Measurements from ENCODE around the gene XXYLT1. TPM values are rescaled to one million over a fixed set of nuclear protein-coding genes. Genes with fewer than 3 reads are reported as not detected.

Gene XXYLT1
- total RNA-seq, 4 donors from 2014 or later, result 9.6 to 17.7 (median 13.2) TPM

DNA sequence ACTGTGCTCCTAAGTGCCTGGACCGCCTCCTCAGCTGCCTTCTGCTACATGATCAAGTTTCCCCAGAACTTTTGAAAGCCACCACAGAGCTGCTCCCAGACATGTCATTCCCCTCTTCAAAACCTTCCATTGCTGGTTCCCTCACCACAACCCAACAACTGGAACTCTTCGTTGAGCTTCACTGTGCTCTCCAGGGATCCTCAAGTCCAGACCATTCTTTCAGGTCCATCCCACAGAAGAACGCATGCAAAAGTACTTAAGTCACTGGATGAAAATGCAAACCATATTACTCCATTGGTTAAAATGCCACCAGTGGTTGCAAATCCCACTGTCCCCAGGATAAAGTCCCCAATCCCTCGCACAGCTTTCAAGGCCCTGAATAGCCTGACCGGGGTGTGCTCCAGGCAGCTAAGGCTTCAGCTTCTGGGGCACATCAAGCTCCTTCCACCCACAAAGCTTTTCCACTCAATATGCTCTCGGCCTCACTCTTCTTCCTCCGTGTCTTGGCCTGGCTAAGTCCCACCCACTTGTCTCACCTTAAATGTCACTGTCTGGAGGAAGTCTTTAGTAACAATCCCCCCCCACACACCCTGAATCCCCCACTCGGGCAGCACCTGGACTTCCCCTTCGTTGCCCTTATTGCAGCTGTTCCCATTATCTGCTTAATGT lies 84.8 kb downstream of the XXYLT1 start:
- WGBS, 2 donors, result 86 to 88% methylated on average over 9 of the region's 9 CpGs
- DNase-seq (ENCODE audit: low spot score in 2 of 2), result no peak
- H3K4me1 ChIP-seq, result peaks cover 0 to 18% (median 0%) of the 10 kb centered on the region in 4 donors
- H3K27ac ChIP-seq, result no peak overlapping the region
- no peak for TF ChIP-seq EP300 (IDR thresholded peaks at IDR 0.05)
- TF ChIP-seq, protein P1, sequence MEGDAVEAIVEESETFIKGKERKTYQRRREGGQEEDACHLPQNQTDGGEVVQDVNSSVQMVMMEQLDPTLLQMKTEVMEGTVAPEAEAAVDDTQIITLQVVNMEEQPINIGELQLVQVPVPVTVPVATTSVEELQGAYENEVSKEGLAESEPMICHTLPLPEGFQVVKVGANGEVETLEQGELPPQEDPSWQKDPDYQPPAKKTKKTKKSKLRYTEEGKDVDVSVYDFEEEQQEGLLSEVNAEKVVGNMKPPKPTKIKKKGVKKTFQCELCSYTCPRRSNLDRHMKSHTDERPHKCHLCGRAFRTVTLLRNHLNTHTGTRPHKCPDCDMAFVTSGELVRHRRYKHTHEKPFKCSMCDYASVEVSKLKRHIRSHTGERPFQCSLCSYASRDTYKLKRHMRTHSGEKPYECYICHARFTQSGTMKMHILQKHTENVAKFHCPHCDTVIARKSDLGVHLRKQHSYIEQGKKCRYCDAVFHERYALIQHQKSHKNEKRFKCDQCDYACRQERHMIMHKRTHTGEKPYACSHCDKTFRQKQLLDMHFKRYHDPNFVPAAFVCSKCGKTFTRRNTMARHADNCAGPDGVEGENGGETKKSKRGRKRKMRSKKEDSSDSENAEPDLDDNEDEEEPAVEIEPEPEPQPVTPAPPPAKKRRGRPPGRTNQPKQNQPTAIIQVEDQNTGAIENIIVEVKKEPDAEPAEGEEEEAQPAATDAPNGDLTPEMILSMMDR (IDR thresholded peaks at IDR 0.05), result no peak
- TF ChIP-seq POLR2A (IDR thresholded peaks at IDR 0.05), result no peak
- H3K4me3 ChIP-seq, result no peak overlapping the region
- peaks cover 0 to 6% (median 1%) of the 10 kb centered on the region in 4 donors for H3K9me3 ChIP-seq
- peaks cover 0 to 2% (median 0%) of the 10 kb centered on the region in 3 donors for H3K36me3 ChIP-seq
- no peaks in the 10 kb centered on the region for H3K27me3 ChIP-seq

DNA sequence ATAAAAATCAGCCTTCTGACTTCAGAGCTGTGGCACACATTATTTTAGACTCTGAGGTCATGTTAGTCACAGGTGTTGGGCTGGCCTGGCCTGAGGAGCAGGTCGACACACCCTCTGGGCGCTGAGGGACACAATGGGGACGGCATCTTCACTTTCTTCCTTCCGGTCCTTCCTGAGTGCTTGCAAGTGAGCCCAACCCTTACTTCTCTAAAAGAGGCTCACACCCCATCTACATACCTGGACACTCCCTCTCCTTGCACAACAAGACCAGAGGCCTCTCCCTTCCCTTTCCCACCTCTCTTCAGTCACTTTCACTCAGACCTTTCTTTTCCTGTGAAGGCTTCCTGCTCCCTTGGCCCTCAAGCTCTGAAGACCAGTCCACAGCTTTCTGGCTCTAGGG lies 85.4 kb downstream of the XXYLT1 start:
- Histone ChIP-seq H3K27ac (no peak overlapping the region), H3K4me1 (peaks cover 0 to 20% (median 0%) of the 10 kb centered on the region in 4 donors), H3K9me3 (no peaks in the 10 kb centered on the region), H3K27me3 (no peaks in the 10 kb centered on the region), H3K4me3 (no peak overlapping the region), H3K36me3 (no peaks in the 10 kb centered on the region)
- WGBS, 2 donors, result 90% methylated on average over 4 of the region's 4 CpGs
- TF ChIP-seq POLR2A (IDR thresholded peaks at IDR 0.05) (no peak), EP300 (IDR thresholded peaks at IDR 0.05) (no peak)
- TF ChIP-seq, protein P1 (IDR thresholded peaks at IDR 0.05), result no peak
- no peak for DNase-seq (ENCODE audit: low spot score in 2 of 2)

DNA sequence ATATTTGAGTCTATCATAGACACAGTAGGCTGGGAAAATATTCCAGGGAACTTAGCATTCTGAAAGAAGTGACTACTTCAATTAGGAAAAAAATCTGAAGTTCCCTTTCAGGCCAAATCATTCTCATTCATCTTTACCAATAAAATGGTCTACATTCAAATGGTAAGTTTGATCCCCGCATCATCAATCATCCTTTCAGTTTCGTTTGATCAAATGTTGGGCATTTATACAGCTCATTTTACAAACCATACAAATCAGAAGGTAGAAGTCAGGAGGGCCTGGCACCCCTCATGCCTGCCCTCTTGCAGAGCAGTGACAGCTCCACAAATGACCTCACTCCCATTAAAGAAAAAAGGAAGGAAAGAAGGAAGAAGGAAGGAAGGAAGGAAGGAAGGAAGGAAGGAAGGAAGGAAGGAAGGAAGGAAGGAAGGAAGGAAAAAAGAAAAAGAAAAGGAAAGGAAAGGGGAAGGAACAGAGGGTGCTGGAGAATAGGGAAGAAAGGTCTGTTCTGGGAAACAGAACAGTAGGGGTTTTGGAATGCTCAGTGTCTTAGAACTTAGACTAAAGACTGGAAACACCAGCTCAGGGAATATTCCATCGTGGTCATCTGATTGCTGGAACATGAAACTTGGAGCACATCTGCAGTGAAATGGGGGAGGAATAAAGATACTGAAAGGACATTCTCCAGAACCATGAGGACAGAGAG lies 86.1 kb downstream of the XXYLT1 start:
- TF ChIP-seq POLR2A (IDR thresholded peaks at IDR 0.05), result no peak
- no peak for TF ChIP-seq EP300 (IDR thresholded peaks at IDR 0.05)
- TF ChIP-seq, protein P1 (IDR thresholded peaks at IDR 0.05), result no peak
- no peaks in the 10 kb centered on the region for H3K9me3 ChIP-seq
- H3K27me3 ChIP-seq, result no peaks in the 10 kb centered on the region
- H3K27ac ChIP-seq, result no peak overlapping the region
- no peak overlapping the region for H3K4me3 ChIP-seq
- DNase-seq (ENCODE audit: low spot score in 2 of 2), result no peak
- H3K36me3 ChIP-seq, result no peaks in the 10 kb centered on the region
- 85 to 86% methylated on average over 3 of the region's 3 CpGs for WGBS, 2 donors
- H3K4me1 ChIP-seq, result peaks cover 0 to 27% (median 0%) of the 10 kb centered on the region in 4 donors

DNA sequence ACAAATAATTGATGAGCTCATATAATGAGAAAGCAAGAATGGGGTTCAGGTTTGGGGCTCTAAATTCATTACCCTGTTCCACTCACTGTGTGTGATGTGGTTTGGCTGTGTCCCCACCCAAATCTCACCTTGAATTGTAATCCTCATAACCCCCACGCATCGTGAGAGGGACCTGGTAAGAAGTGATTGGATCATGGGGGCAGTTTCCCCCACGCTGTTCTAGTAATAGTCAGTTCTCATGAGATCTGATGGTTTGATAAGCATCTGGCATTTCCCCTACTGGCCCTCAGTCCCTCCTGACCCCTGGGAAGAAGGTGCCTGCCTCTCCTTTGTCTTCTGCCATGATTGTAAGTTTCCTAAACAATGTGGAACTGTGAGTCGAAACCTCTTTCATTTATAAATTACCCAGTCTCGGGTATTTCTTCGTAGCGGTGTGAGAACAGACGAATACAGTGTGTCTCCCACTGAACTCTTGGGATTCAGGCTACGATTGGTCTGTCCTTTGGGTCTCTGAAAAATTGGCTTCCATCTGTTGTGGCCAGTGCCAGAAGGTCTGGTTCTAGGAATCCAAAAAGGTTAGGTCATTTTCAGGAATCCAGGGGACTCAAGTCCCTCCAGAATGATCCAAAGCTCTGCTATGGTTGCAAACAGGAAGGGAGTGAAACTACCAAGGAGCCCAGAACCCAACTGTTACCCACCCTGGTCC lies 87.7 kb downstream of the XXYLT1 start:
- WGBS, 2 donors, result 78 to 85% methylated on average over 9 of the region's 9 CpGs
- no peaks in the 10 kb centered on the region for H3K9me3 ChIP-seq
- H3K4me3 ChIP-seq, result no peak overlapping the region
- H3K27me3 ChIP-seq, result no peaks in the 10 kb centered on the region
- DNase-seq (ENCODE audit: low spot score in 2 of 2), result no peak
- H3K27ac ChIP-seq, result no peak overlapping the region
- H3K36me3 ChIP-seq, result no peaks in the 10 kb centered on the region
- TF ChIP-seq, protein P1 (IDR thresholded peaks at IDR 0.05), result no peak
- TF ChIP-seq POLR2A (IDR thresholded peaks at IDR 0.05) (no peak), EP300 (IDR thresholded peaks at IDR 0.05) (no peak)
- peaks cover 0 to 42% (median 4%) of the 10 kb centered on the region in 4 donors for H3K4me1 ChIP-seq

DNA sequence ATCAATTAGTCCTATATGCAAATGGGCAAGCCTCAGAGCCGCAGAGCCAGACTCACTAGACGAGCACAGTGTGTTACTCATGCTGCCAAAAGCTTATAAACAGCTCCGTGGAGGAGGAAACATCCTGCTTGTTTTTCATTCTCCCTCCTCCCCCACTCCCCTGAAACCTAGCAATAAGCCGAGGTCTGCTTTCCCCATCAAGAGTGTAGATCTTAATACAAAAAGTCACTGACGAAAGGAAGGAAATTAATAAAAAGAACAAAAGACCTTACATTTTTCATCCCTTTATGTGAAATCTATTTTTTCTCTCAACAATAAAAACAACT lies 88.5 kb downstream of the XXYLT1 start:
- Histone ChIP-seq H3K36me3 (no peaks in the 10 kb centered on the region), H3K9me3 (no peaks in the 10 kb centered on the region), H3K4me3 (no peak overlapping the region), H3K27me3 (no peaks in the 10 kb centered on the region), H3K4me1 (peaks cover 0 to 42% (median 4%) of the 10 kb centered on the region in 4 donors), H3K27ac (no peak overlapping the region)
- no peak for DNase-seq (ENCODE audit: low spot score in 2 of 2)
- WGBS, 2 donors, result 28 to 36% methylated on average over 5 of the region's 5 CpGs
- TF ChIP-seq POLR2A (IDR thresholded peaks at IDR 0.05), result no peak
- TF ChIP-seq, protein P1 (IDR thresholded peaks at IDR 0.05), result no peak
- TF ChIP-seq EP300 (IDR thresholded peaks at IDR 0.05), result no peak

Data from tibial nerve (tissue), 4 donors.